Measurements from ENCODE around the gene DBH. TPM values are rescaled to one million over a fixed set of nuclear protein-coding genes. Genes with fewer than 3 reads are reported as not detected.

The DBH gene
- total and polyA plus RNA-seq, 8 donors: under 0.01 to 0.15 TPM; not detected in 6

DNA sequence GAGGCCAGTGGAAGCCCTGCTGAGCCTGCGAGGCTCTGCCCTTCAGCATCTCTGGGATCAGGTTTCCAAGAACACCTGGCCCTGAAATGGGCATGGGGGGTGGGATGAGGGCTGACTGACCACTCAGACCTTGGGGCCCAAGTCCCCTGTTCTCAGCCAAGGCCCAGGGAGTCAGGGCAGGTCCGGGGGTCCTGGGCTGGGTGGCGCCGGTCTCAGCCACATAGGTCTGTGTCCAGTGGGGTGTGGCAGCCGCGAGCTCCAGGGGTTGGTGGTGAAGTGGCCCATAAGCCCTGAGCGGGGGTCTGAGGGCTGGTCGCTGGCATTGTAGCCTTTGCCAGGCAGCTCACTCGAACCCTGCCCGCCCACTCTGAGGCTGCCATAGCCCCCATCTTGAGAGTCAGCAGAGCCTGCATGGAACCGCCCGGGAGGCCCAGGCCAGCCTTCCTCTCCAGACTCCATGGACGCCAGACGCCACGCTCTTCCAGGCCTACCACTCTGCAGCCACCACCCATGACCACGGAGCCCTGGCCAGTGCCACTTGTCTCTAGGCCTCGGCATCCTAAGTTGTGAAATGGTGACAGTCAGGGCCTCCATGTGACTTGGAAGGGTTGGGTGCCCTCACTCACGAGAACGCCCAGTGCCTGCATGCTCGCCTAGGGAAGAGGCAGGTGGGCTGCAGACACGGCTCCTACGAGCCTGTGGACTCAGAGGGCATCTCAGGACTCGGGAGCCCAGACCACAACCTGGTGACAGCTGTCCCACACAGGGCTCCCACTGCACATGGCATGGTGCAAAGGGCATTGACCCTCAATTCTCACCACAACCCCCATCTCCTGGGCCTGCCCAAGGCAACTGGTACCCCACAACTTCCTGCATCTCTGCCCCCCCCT lies 6.7 kb upstream of the DBH start:
- H3K9me3 ChIP-seq: peaks cover 0 to 25% (median 13%) of the 10 kb centered on the region in 4 donors
- DNase-seq: no peak
- no peak overlapping the region for H3K27ac ChIP-seq
- H3K4me3 ChIP-seq: no peak overlapping the region
- TF ChIP-seq, protein P1, sequence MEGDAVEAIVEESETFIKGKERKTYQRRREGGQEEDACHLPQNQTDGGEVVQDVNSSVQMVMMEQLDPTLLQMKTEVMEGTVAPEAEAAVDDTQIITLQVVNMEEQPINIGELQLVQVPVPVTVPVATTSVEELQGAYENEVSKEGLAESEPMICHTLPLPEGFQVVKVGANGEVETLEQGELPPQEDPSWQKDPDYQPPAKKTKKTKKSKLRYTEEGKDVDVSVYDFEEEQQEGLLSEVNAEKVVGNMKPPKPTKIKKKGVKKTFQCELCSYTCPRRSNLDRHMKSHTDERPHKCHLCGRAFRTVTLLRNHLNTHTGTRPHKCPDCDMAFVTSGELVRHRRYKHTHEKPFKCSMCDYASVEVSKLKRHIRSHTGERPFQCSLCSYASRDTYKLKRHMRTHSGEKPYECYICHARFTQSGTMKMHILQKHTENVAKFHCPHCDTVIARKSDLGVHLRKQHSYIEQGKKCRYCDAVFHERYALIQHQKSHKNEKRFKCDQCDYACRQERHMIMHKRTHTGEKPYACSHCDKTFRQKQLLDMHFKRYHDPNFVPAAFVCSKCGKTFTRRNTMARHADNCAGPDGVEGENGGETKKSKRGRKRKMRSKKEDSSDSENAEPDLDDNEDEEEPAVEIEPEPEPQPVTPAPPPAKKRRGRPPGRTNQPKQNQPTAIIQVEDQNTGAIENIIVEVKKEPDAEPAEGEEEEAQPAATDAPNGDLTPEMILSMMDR (IDR thresholded peaks at IDR 0.05): no peak
- TF ChIP-seq EP300 (IDR thresholded peaks at IDR 0.05): no peak
- no peak for TF ChIP-seq POLR2A (IDR thresholded peaks at IDR 0.05)
- no peak for TF ChIP-seq POLR2AphosphoS5 (IDR thresholded peaks at IDR 0.05)
- peaks cover 0 to 7% (median 0%) of the 10 kb centered on the region in 4 donors for H3K4me1 ChIP-seq
- intact Hi-C loops (cut with DNase I; ENCODE audit: low total_unique reads): no loop called here
- no peaks in the 10 kb centered on the region for H3K36me3 ChIP-seq
- H3K27me3 ChIP-seq: peaks cover 0 to 51% (median 9%) of the 10 kb centered on the region in 3 donors
- 72 to 92% (median 86%) methylated on average over 12 to 23 of the region's 23 CpGs for WGBS, 5 donors

DNA sequence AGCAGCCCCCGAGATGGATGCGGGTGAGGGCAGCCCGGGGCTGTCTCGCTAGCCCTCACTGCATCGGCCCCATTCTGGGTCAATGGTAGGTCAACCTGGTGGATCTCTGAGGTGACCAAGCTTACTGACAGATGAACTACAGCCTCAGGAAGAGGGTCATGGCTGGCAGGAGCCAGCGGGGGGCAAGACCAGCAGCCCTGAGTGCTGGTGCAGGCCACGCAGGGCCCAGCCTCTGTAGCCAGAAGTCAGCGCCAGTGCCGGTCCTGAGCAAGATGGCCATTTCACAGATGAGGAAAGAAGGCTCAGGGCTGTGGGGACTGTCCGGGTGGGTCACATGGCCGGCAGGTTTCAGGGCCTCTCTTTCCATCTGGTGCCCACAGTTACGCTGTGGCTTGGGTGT lies 5.1 kb upstream of the DBH start:
- intact Hi-C loops (cut with DNase I; ENCODE audit: low total_unique reads): no loop called here
- no peak for DNase-seq
- WGBS, 5 donors: 88 to 92% (median 90%) methylated on average over 9 to 12 of the region's 12 CpGs

DNA sequence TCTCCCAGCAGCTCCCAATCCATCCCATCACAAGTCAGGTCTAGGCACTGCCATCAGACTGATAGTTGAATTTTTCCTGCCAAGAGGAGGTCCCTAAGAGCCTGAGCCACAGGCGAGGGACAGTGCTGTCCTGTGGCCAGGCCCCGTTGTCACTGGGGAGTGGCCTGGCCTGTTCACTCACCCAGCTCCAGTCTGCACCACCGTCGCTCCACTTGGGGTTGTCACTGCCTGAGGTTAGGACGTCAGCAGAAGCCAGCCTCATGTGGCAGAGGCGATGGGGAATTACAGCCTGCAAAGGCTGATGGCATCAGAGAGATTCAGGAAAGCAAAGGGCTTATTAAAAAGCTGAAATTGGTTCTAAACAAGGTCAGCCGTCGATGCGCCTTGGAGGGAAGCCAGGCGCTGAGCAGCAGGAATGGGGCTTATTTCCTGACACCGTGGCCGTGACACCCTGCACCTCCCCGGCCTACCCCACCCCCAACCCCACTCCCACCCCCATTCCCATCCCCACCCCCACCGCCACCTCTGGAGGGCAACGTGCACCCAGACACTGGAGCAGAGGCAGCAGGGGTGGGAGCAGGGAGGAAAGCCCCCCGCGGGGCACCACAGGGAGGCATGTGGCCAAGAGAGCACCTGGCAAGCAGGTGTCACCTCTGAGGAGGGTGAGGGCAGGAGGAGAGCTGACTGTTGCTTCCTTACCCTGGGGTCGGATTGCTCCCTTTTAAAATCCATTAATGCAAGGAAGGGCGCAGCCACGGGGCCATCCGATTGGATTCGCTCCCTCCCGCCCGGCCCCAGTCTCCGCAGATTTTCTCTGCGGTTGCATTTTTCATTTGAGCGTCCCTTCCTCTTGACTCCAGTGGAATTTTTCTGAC lies 3.1 kb upstream of the DBH start:
- Histone ChIP-seq H3K4me1 (peaks cover 0 to 7% (median 0%) of the 10 kb centered on the region in 4 donors), H3K4me3 (no peak overlapping the region), H3K36me3 (no peaks in the 10 kb centered on the region), H3K9me3 (no peaks in the 10 kb centered on the region), H3K27me3 (peaks cover 0 to 71% (median 10%) of the 10 kb centered on the region in 3 donors), H3K27ac (no peak overlapping the region)
- intact Hi-C loops (cut with DNase I; ENCODE audit: low total_unique reads): no loop called here
- 61 to 67% (median 63%) methylated on average over 24 to 27 of the region's 27 CpGs for WGBS, 5 donors
- no peak for TF ChIP-seq POLR2AphosphoS5 (IDR thresholded peaks at IDR 0.05)
- TF ChIP-seq EP300 (IDR thresholded peaks at IDR 0.05): no peak
- TF ChIP-seq, protein P1 (IDR thresholded peaks at IDR 0.05): no peak
- no peak for TF ChIP-seq POLR2A (IDR thresholded peaks at IDR 0.05)
- DNase-seq: no peak

More for the DNA sequence above, 5.1 kb upstream of the DBH start:
- no peak overlapping the region for H3K27ac ChIP-seq
- H3K4me1 ChIP-seq: peaks cover 0 to 7% (median 0%) of the 10 kb centered on the region in 4 donors
- no peaks in the 10 kb centered on the region for H3K36me3 ChIP-seq
- no peak overlapping the region for H3K4me3 ChIP-seq
- H3K9me3 ChIP-seq: peaks cover 0 to 11% (median 3%) of the 10 kb centered on the region in 4 donors
- peaks cover 0 to 67% (median 10%) of the 10 kb centered on the region in 3 donors for H3K27me3 ChIP-seq
- TF ChIP-seq EP300 (IDR thresholded peaks at IDR 0.05): no peak
- TF ChIP-seq, protein P1 (IDR thresholded peaks at IDR 0.05): no peak

DNA sequence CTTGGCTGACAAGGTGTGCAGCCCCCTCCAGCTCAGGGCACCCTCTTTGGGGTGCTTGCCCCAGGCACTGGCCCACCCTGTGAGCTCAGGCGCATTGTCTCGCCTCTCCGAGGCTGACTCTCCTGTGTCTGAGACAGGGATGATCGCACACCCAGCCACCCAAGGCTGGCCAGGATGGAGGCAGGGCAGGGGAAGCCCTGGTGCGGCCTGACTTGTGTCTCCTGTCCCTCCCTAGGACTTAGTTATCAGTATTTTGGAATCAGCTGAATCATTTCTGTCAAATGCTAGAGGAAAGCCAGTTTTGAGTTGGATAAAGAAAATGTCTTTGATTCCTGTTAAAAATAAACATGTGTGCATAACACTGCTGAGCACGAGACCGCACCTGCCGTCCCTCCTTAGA lies 2.5 kb upstream of the DBH start:
- no peaks in the 10 kb centered on the region for H3K36me3 ChIP-seq
- no peaks in the 10 kb centered on the region for H3K9me3 ChIP-seq
- H3K27ac ChIP-seq: no peak overlapping the region
- H3K27me3 ChIP-seq: peaks cover 0 to 71% (median 10%) of the 10 kb centered on the region in 3 donors
- 41 to 56% (median 47%) methylated on average over 8 of the region's 8 CpGs for WGBS, 5 donors
- H3K4me1 ChIP-seq: peaks cover 0 to 7% (median 0%) of the 10 kb centered on the region in 4 donors
- DNase-seq: no peak
- TF ChIP-seq, protein P1 (IDR thresholded peaks at IDR 0.05): no peak
- TF ChIP-seq POLR2A (IDR thresholded peaks at IDR 0.05): no peak
- TF ChIP-seq EP300 (IDR thresholded peaks at IDR 0.05): no peak
- TF ChIP-seq POLR2AphosphoS5 (IDR thresholded peaks at IDR 0.05): no peak
- intact Hi-C loops (cut with DNase I; ENCODE audit: low total_unique reads): no loop called here
- no peak overlapping the region for H3K4me3 ChIP-seq

Data from stomach (tissue), 9 donors.